ENCODE data around the gene MCC.

- TF ChIP-seq CTCF (IDR thresholded peaks at IDR 0.05) (no peak), EZH2 (IDR thresholded peaks at IDR 0.05; ENCODE audit: borderline replicate concordance, insufficient read depth, low read depth, low read length, poor library complexity, severe bottlenecking) (no peak)
These were observed 315.9 kb downstream of the MCC start for GRCh38 chr5:113172231-113172826.

Measured in B cell (primary cell).